K562 (cell line): Measurements from ENCODE around the gene PSORS1C1. TPM values are rescaled to one million over a fixed set of nuclear protein-coding genes. Genes with fewer than 3 reads are reported as not detected.

Experiments
- ATAC-seq: fragments of 200-7000 bp; cut with Tn5 transposase; 3 replicates; pipeline ENCODE4 v1.9.1; 2020; ENCODE audit warnings: moderate library complexity
- BruUV-seq: library from RNA; stranded (reverse); fragments of 400-500 nt; replicated peaks from 2 replicates; lab custom pipeline; 2021; lab: Mats Ljungman, UMichigan
- CTCF ChIA-PET: fragments of 300-600 bp; formaldehyde crosslinking; extraction: SDS; loops from one replicate; lab custom pipeline; 2021; ENCODE audit warnings: low intra/inter-chr PET ratio; lab: Yijun Ruan, JAX
- POLR2A ChIA-PET: fragments of 300-600, 350-650 bp; sonication (Branson Sonifier 250); formaldehyde crosslinking; extraction: SDS; loops from one replicate; lab custom pipeline; 2021; ENCODE audit warnings: antibody characterized with exemption, inconsistent platforms; lab: Yijun Ruan, JAX
- DNase-seq, 4 experiments: peaks; one replicate each; pipeline versions ENCODE4 v3.0.0 to v3.0.0-alpha.2; 2011 to 2018; ENCODE audit warnings: low spot score in 3 of 4, mixed read lengths in 3 of 4; ENCODE audit errors: extremely low read depth in 1 of 4
- FAIRE-seq: peaks from 2 replicates; lab custom pipeline; 2011; peaks lifted over from hg19 to GRCh38; lab: Jason Lieb, UNC
- H2AFZ ChIP-seq: 2 replicates; pipeline ENCODE4 v1.6.0; 2011; ENCODE audit warnings: low read depth, low read length, control low read depth, inconsistent platforms
- H3K27ac ChIP-seq: fragments of 200-600 bp; 3 replicates; pipeline ENCODE4 v1.8.0; 2011; ENCODE audit warnings: low read depth, mild to moderate bottlenecking, control low read depth, inconsistent platforms, low read length, moderate library complexity, mixed read lengths; ENCODE audit errors: extremely low read depth
- H3K27me3 ChIP-seq, 2 experiments: fragments of 300-600 bp in 1 of 2; 2 replicates in 1 of 2; 3 replicates in 1 of 2; pipeline versions ENCODE4 v1.6.0 to v1.8.0; 2011; ENCODE audit warnings: inconsistent platforms in 2 of 2, low read length in 2 of 2, mild to moderate bottlenecking in 1 of 2, mixed read lengths in 1 of 2, moderate library complexity in 1 of 2; ENCODE audit not compliant: control insufficient read depth in 2 of 2, insufficient read depth in 2 of 2
- H3K36me3 ChIP-seq: fragments of 300-600 bp; 3 replicates; pipeline ENCODE4 v1.8.0; 2011; ENCODE audit warnings: mild to moderate bottlenecking, low read length, inconsistent platforms; ENCODE audit not compliant: control insufficient read depth, insufficient read depth
- H3K4me1 ChIP-seq, 2 experiments: fragments of 200-600 bp in 1 of 2; replicated peaks in 1 of 2; 2 replicates in 1 of 2; 3 replicates in 1 of 2; pipeline versions ENCODE4 v1.5.1 to v1.8.0; 2011; ENCODE audit warnings: inconsistent platforms in 2 of 2, low read length in 2 of 2, mild to moderate bottlenecking in 1 of 2, mixed read lengths in 1 of 2, moderate library complexity in 1 of 2; ENCODE audit not compliant: control insufficient read depth in 2 of 2, insufficient read depth in 2 of 2
- H3K4me2 ChIP-seq: 2 replicates; pipeline ENCODE4 v1.6.1; 2011; ENCODE audit warnings: low read length, control low read depth, inconsistent platforms, mixed read lengths; ENCODE audit not compliant: insufficient read depth
- H3K4me3 ChIP-seq: fragments of 200-600 bp; sonication (generic), shearing (Covaris generic); 2 replicates; pipeline ENCODE4 v1.5.1; 2016; ENCODE audit warnings: control low read depth, inconsistent platforms
- H3K79me2 ChIP-seq: fragments of 200-600 bp; 3 replicates; pipeline ENCODE4 v1.8.0; 2011; ENCODE audit warnings: low read length, inconsistent platforms; ENCODE audit not compliant: control insufficient read depth, insufficient read depth
- H3K9ac ChIP-seq, 2 experiments: 2 replicates each; pipeline versions ENCODE4 v1.6.0 to v1.6.1; 2011; ENCODE audit warnings: low read depth in 2 of 2, low read length in 2 of 2, control low read depth in 1 of 2, inconsistent platforms in 1 of 2, mild to moderate bottlenecking in 1 of 2, mixed read lengths in 1 of 2; ENCODE audit not compliant: insufficient read depth in 1 of 2
- H3K9me1 ChIP-seq: one replicate; pipeline ENCODE4 v1.6.0; 2011; ENCODE audit warnings: inconsistent platforms, mild to moderate bottlenecking, low read length, moderate library complexity; ENCODE audit not compliant: control insufficient read depth, insufficient read depth
- H3K9me3 ChIP-seq: replicated peaks from 2 replicates; pipeline ENCODE4 v1.5.1; 2011; ENCODE audit warnings: low read depth, low read length, inconsistent platforms; ENCODE audit not compliant: control insufficient read depth, insufficient read depth
- H4K20me1 ChIP-seq: replicated peaks from 2 replicates; pipeline ENCODE4 v1.6.1; 2011; ENCODE audit warnings: low read length, inconsistent platforms, mixed read lengths; ENCODE audit not compliant: control insufficient read depth, insufficient read depth
- ARID4B ChIP-seq: sonication (generic); formaldehyde crosslinking; IDR thresholded peaks from 2 replicates; pipeline ENCODE4 v1.8.0; 2022; ENCODE audit warnings: mild to moderate bottlenecking, missing genetic modification reagents
- ZNF780A ChIP-seq: fragments of 250-450 bp; sonication (Bioruptor Pico); IDR thresholded peaks from 2 replicates; pipeline ENCODE4 v1.5.0; 2021; ENCODE audit warnings: mild to moderate bottlenecking
- WGBS: fragments of 100-300 bp; shearing (Covaris generic); methylation state at CpG from one replicate; pipeline ENCODE4 v1.1.6; 2016; ENCODE audit warnings: low coverage, mixed read lengths; ENCODE audit not compliant: insufficient coverage; ENCODE audit errors: missing lambda C conversion rate; 5-methylcytosine and 5-hydroxymethylcytosine counted together
- in situ Hi-C: fragments of 300-500 bp; cut with MboI; formaldehyde crosslinking; loops from 4 replicates; pipeline ENCODE4 v1.15.0; 2018; ENCODE audit warnings: inconsistent platforms, mixed read lengths
- intact Hi-C: fragments of 100-400 bp; cut with micrococcal nuclease; formaldehyde crosslinking; loops from 2 replicates; pipeline ENCODE4 v1.14.2; 2022
- polyA plus RNA-seq, 8 experiments: library from polyadenylated mRNA; depleted of rRNA in 4 of 8; stranded (reverse) in 5 of 8; unstranded in 3 of 8; fragments of >200 nt; fragmentation: Nextera tagmentation in 2 of 8; fragmentation: Illumina TruSeq in 1 of 8; extraction: Ambion mirVana in 2 of 8; extraction: Trizol in 1 of 8; gene quantifications; 2 replicates each; pipeline versions ENCODE4 v1.2.1 to v1.2.3, GENCODE V29; 2011 to 2014; ENCODE audit warnings: inconsistent platforms in 1 of 8, missing spikeins in 1 of 8
- total RNA-seq, 7 experiments: library from RNA; depleted of rRNA in 6 of 7; stranded (reverse); fragments of >200 nt in 6 of 7; fragmentation: Illumina TruSeq in 2 of 7; extraction: Trizol in 2 of 7; gene quantifications; 2 replicates each; pipeline versions ENCODE4 v1.2.1 to v1.2.3, GENCODE V29; 2011 to 2021; ENCODE audit warnings: low replicate concordance in 1 of 7

Gene PSORS1C1
- total and polyA plus RNA-seq, 9 of the 15 experiments (the other 6 are each of a cell fraction or from before 2014, with no cell fraction given) = 0.11 TPM; not detected in 8

- Histone ChIP-seq H3K4me2 (no peak overlapping the region), H3K9me1 (no peaks in the 10 kb centered on the region), H3K27me3 (peaks cover 57 to 82% of the 10 kb centered on the region in 2 experiments), H3K4me1 (peaks cover 0 to 6% of the 10 kb centered on the region in 2 experiments; a peak in 2 of 5 replicates)
- no peak for ATAC-seq
- no peak for DNase-seq
- no peak for TF ChIP-seq ZNF780A (CRISPR knock-in tag)
- no peak for TF ChIP-seq ARID4B (CRISPR knock-in tag)
- TF ChIP-seq, all 486 proteins: peak for 0
- H3K9ac ChIP-seq = no peak overlapping the region
- intact Hi-C loops (no loop called here), in situ Hi-C loops (no loop called here)
- CTCF ChIA-PET = no interaction called here
- no peaks in the 10 kb centered on the region for H3K9me3 ChIP-seq
- H3K79me2 ChIP-seq = no peaks in the 10 kb centered on the region
- no peak overlapping the region for H2AFZ ChIP-seq
- POLR2A ChIA-PET = interaction anchor here (0.6 kb wide), 2 partner anchors 212 to 764 kb away, joined by 3 to 4 read pairs; no protein-coding TSS in a partner anchor
- no TSS peak for BruUV-seq
- no peaks in the 10 kb centered on the region for H3K36me3 ChIP-seq
- WGBS = 4% methylated on average over 12 of the region's 12 CpGs
- no peak overlapping the region for H3K4me3 ChIP-seq
- no peaks in the 10 kb centered on the region for H4K20me1 ChIP-seq
- H3K27ac ChIP-seq = no peak overlapping the region
- FAIRE-seq = no peak
Observed at GRCh38 chr6:31115941-31116560, 1.5 kb downstream of the PSORS1C1 start.
